Rectal smooth muscle tissue (tissue), 1 donor: ENCODE data around the gene ECE1.
A peak's percentile ranks its signal among the peaks of the same experiment; 100 is the strongest.

Source experiments
- H3K27ac ChIP-seq: one replicate; pipeline ENCODE4 v1.7.0; 2013; ENCODE audit warnings: low read depth, low read length, inconsistent platforms
- H3K27me3 ChIP-seq: one replicate; pipeline ENCODE4 v1.7.0; 2013; ENCODE audit warnings: low read length; ENCODE audit not compliant: control insufficient read depth, insufficient read depth
- H3K36me3 ChIP-seq: one replicate; pipeline ENCODE4 v1.7.0; 2013; ENCODE audit warnings: low read length; ENCODE audit not compliant: control insufficient read depth, insufficient read depth
- H3K4me1 ChIP-seq: one replicate; pipeline ENCODE4 v1.7.0; 2013; ENCODE audit warnings: low read length; ENCODE audit not compliant: control insufficient read depth, insufficient read depth
- H3K4me3 ChIP-seq: one replicate; pipeline ENCODE4 v1.7.0; 2013; ENCODE audit warnings: low read length
- H3K9ac ChIP-seq: one replicate; pipeline ENCODE4 v1.7.0; 2013; ENCODE audit warnings: low read length

ECE1 gene

DNA sequence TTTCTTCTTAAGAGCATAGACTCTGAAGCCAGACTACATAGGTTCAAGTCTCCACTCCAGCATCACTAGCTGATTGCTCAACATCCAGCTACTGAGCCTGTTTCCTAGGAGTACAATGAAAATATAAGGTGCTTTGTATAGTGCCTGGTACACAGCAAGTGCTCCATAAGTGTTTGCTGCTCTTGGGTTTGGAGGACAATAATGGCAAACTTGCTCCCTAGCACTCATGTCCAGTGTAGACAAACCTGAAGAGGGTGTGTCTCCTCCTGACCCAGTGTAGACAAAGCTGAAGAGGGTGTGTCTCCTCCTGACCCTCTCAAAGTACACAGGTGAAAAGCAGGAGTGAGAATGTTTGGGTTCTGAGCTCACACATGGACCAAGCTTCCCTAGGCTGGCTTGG, 10.5 kb upstream of the ECE1 start:
- Histone ChIP-seq H3K36me3 (no peaks in the 10 kb centered on the region), H3K27me3 (no peaks in the 10 kb centered on the region), H3K27ac (no peak overlapping the region), H3K4me1 (peaks cover 20% of the 10 kb centered on the region), H3K9ac (no peak overlapping the region), H3K4me3 (no peak overlapping the region)

DNA sequence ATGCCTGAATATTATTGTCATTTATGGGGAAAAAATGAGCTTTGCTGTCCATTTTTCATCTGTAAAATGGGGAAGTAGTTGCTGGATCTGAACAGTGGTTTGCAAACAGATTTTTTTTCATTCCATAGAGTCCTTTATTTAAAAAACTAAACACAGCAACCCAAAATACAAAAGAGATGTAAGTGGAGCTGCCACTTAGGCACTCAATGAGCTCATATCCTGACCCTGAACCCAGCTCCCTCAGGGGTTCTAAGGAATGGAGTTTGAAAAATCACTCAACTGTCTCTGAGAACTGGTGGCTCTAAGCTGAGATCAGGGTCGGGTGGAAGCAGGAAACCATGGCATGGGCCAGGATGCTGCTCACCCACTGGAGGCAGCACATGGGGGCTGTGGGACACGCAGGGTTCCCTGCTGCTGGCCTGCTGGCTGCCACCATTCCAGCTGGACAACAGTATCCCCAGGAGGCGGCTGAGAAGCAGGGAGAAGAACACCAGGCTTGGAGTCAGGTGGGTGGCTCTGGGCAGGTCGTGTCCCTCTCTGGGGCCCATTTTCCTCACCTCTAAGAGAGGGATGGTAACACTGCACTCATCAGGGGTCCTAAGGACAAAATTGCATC, 9.6 kb upstream of the ECE1 start:
- H3K4me3 ChIP-seq, result no peak overlapping the region
- H3K27me3 ChIP-seq, result no peaks in the 10 kb centered on the region
- no peak overlapping the region for H3K9ac ChIP-seq
- H3K36me3 ChIP-seq, result no peaks in the 10 kb centered on the region
- no peak overlapping the region for H3K27ac ChIP-seq
- peaks cover 11% of the 10 kb centered on the region for H3K4me1 ChIP-seq

DNA sequence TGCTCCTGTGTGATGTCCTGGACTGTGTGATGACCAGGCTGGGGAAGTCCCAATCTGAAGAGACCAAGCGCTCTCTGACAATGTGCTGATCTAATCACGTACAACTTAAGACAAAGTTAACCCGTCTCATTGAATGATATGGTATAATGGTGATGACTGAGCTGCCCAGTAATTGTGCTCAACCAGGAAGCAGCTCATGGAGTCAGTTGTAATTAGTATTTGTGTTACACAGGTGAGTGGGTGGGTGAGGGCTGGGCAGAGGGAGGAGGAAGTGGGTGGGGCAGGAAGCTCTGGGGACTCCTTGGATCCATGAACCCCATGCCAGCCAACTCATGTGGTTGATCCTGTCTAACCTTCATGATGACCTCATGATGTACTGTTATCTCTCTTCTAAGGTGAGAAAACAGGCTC, 8.7 kb upstream of the ECE1 start:
- H3K27ac ChIP-seq, result no peak overlapping the region
- H3K4me1 ChIP-seq, result peaks cover 4% of the 10 kb centered on the region
- H3K4me3 ChIP-seq, result no peak overlapping the region

DNA sequence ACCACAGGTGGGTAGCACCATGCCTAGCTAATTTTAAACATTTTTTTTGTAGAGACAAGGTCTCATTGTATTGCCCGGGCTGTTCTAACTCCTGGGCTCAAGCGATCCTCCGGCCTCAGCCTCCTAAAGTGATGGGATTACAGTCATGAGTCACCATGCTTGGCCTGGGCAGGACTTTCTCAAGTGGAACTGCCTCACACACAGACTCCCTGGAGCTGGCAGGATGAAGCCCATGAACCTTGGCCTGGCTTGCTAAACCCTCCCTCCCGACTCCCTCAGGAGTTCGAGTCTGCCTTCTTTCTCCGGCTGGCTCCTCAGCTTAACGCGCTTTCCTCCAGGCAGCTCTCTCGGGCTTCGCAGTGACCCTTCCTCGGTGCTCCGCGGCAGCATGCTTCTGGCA, 7.7 kb upstream of the ECE1 start:
- H3K27ac ChIP-seq, result no peak overlapping the region

More for the DNA sequence above, 8.7 kb upstream of the ECE1 start:
- no peaks in the 10 kb centered on the region for H3K36me3 ChIP-seq
- no peak overlapping the region for H3K9ac ChIP-seq
- no peaks in the 10 kb centered on the region for H3K27me3 ChIP-seq

DNA sequence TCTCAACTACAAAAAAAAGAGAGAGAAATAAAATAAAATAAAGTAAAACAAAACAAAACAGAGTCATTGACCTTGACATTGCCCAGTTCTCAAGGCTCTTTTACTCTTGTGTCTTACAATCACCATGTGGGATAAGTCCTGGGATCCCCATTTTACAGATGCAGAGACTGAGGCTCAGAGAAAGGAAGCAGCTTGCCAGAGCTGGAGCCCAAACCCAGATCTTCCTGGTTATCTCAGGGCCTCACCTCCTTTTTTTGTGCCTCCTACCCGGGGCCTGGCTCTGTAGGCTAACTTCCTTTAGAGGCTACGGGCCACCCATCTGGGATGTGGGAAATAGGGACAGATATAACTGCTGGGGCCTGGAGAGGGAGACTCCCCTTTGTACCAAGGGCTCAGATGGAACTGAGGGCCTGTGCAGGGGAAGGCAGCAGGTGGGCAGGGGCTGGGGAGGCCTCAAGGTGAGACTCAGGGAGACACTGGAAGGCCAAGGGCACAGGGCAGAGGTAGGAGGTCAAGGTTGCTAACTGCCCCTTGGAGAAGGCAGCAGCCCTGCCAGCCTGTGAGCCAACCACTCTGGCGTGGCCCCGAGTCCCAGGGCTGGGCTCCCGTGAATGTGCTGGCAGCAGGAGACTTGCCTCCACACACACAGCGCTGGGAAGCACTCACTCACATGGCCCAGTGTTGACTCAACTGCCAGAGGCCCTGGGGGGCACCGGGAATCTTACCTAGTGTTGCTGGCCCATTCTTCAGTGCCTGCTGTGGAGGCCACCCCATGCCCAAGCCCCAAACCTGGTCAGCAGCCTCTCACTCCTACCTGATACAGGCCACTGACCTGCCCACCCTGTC, 6.5 kb upstream of the ECE1 start:
- no peaks in the 10 kb centered on the region for H3K27me3 ChIP-seq
- H3K4me1 ChIP-seq, result no peaks in the 10 kb centered on the region
- H3K4me3 ChIP-seq, result no peak overlapping the region
- no peaks in the 10 kb centered on the region for H3K36me3 ChIP-seq
- no peak overlapping the region for H3K27ac ChIP-seq
- H3K9ac ChIP-seq, result no peak overlapping the region

More for the DNA sequence above, 7.7 kb upstream of the ECE1 start:
- no peak overlapping the region for H3K9ac ChIP-seq
- no peak overlapping the region for H3K4me3 ChIP-seq
- H3K4me1 ChIP-seq, result peaks cover 2% of the 10 kb centered on the region
- H3K27me3 ChIP-seq, result no peaks in the 10 kb centered on the region
- no peaks in the 10 kb centered on the region for H3K36me3 ChIP-seq

GRCh38 chr1:21295545-21295944, 5.3 kb upstream of the ECE1 start:
- Histone ChIP-seq H3K27ac (no peak overlapping the region), H3K4me1 (no peaks in the 10 kb centered on the region), H3K36me3 (no peaks in the 10 kb centered on the region), H3K9ac (no peak overlapping the region), H3K27me3 (no peaks in the 10 kb centered on the region), H3K4me3 (no peak overlapping the region)

DNA sequence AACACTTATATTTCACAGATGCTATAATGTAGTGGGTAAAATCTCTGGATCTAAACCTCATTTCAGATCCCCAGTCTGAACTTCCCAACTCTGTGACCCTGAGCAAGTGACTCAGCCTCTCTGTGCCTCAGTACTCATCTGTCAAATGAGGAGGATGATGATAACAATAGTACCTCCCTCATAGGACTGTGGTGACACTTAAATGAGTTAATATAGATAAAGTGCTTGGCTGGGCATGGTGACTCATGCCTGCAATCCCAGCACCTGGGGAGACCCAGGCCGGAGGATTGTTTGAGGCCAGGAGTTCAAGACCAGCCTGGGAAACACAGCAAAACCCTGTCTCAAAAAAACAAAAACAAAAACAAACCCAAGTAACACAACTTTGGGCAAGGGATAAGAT, 4.7 kb upstream of the ECE1 start:
- no peak overlapping the region for H3K4me3 ChIP-seq
- H3K27me3 ChIP-seq, result no peaks in the 10 kb centered on the region
- no peaks in the 10 kb centered on the region for H3K36me3 ChIP-seq
- no peak overlapping the region for H3K27ac ChIP-seq
- no peak overlapping the region for H3K9ac ChIP-seq
- H3K4me1 ChIP-seq, result no peaks in the 10 kb centered on the region

GRCh38 chr1:21294266-21294989, 4.2 kb upstream of the ECE1 start:
- Histone ChIP-seq H3K4me1 (peaks cover 2% of the 10 kb centered on the region), H3K27ac (no peak overlapping the region), H3K9ac (no peak overlapping the region)

DNA sequence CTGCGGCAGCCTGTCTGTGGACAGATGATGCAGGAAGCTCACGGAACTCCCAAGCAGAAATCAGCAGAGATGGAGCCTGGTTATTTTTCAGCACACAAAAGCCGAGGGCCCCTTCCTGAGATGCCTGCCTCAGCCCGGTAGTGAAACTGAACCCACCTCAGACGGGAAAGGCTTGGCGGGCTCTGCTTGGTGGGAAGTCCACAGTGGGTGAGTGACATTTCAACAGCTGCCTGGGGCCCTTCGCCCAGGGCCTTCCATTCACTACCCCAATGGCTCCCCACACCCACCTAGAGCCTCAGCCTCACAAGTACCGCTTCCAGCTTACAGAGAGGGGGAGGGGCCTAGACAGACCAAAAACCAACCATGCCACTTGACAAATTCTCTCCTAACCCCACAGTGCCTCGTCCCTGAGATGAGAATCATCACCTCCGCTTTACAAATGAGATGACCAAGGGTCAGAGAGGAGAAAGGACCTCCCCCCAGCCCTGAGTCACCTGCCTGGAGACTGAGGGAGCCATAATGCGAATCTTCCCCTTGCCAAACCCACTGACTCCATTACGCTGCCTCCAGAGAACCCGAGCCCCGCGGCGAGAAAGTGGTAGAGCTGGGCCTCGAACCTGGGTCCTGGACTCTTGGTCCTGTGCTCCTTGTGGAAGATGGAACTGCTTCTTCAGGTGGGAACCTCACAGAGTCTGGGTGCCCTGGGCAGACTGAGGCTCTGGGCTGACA, 3.4 kb upstream of the ECE1 start:
- peaks cover 5% of the 10 kb centered on the region for H3K4me1 ChIP-seq
- H3K4me3 ChIP-seq, result peak overlapping the region; percentile 31
- no peaks in the 10 kb centered on the region for H3K27me3 ChIP-seq
- H3K36me3 ChIP-seq, result no peaks in the 10 kb centered on the region
- no peak overlapping the region for H3K27ac ChIP-seq
- H3K9ac ChIP-seq, result no peak overlapping the region

More at GRCh38 chr1:21294266-21294989, 4.2 kb upstream of the ECE1 start:
- no peaks in the 10 kb centered on the region for H3K36me3 ChIP-seq
- H3K27me3 ChIP-seq, result no peaks in the 10 kb centered on the region
- peak overlapping the region; percentile 31 for H3K4me3 ChIP-seq

- no peak overlapping the region for H3K27ac ChIP-seq
- H3K4me3 ChIP-seq, result peak overlapping the region; percentile 23
- H3K9ac ChIP-seq, result no peak overlapping the region
- H3K36me3 ChIP-seq, result no peaks in the 10 kb centered on the region
- peaks cover 5% of the 10 kb centered on the region for H3K4me1 ChIP-seq
- no peaks in the 10 kb centered on the region for H3K27me3 ChIP-seq
Observed at GRCh38 chr1:21292984-21293536, 2.8 kb upstream of the ECE1 start.

- no peak overlapping the region for H3K4me3 ChIP-seq
- H3K27ac ChIP-seq, result no peak overlapping the region
- H3K27me3 ChIP-seq, result no peaks in the 10 kb centered on the region
- H3K36me3 ChIP-seq, result no peaks in the 10 kb centered on the region
- H3K9ac ChIP-seq, result no peak overlapping the region
- peaks cover 5% of the 10 kb centered on the region for H3K4me1 ChIP-seq
Observed at GRCh38 chr1:21292503-21292983, 2.3 kb upstream of the ECE1 start.

DNA sequence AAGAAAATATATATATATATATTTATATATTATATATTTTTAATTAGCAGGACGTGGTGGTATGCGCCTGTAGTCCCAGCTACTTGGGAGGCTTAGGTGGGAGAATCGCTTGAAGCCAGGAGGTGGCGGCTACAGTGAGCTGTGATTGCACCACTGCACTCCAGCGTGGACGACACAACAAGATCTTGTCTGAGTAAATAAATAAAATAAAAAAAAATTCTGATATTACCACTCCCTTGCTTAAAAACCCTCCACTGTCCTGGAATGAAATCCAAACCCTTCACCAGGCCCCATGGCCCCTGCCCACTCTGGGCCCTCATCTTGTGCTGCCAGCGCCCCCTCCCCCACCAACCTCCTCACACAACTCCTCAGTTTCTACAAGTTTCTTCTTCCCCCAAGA, 1.7 kb upstream of the ECE1 start:
- no peaks in the 10 kb centered on the region for H3K36me3 ChIP-seq
- H3K27ac ChIP-seq, result no peak overlapping the region
- no peak overlapping the region for H3K4me3 ChIP-seq
- no peak overlapping the region for H3K9ac ChIP-seq
- H3K4me1 ChIP-seq, result peaks cover 5% of the 10 kb centered on the region
- H3K27me3 ChIP-seq, result no peaks in the 10 kb centered on the region
